GM12875 (cell line): ENCODE data around the gene OR4D1.

ENCODE experiments used
- H3K4me3 ChIP-seq: one replicate; pipeline ENCODE4 v1.5.1; 2011; ENCODE audit warnings: low read depth, low read length, control low read depth
- CTCF ChIP-seq: IDR thresholded peaks from 2 replicates; pipeline ENCODE4 v1.5.1; 2011; ENCODE audit warnings: low read depth, mild to moderate bottlenecking, control low read depth, inconsistent platforms, low read length, moderate library complexity, borderline replicate concordance; ENCODE audit not compliant: insufficient read depth

Gene OR4D1

GRCh38 chr17:58193641-58194255 is 45.6 kb downstream of the OR4D1 start:
- H3K4me3 ChIP-seq: no peak overlapping the region
- no peak for TF ChIP-seq CTCF

- H3K4me3 ChIP-seq: no peak overlapping the region
- TF ChIP-seq CTCF: no peak
Measured at GRCh38 chr17:58195518-58196123, 47.4 kb downstream of the OR4D1 start.

- H3K4me3 ChIP-seq: no peak overlapping the region
- no peak for TF ChIP-seq CTCF
Measured at GRCh38 chr17:58196610-58197009, 48.4 kb downstream of the OR4D1 start.

- TF ChIP-seq CTCF: peak; percentile 85
- no peak overlapping the region for H3K4me3 ChIP-seq
Measured at GRCh38 chr17:58200024-58200633, 51.9 kb downstream of the OR4D1 start.

GRCh38 chr17:58202859-58203258 is 54.7 kb downstream of the OR4D1 start:
- no peak for TF ChIP-seq CTCF
- no peak overlapping the region for H3K4me3 ChIP-seq

- no peak overlapping the region for H3K4me3 ChIP-seq
- no peak for TF ChIP-seq CTCF
Measured at GRCh38 chr17:58204796-58205195, 56.6 kb downstream of the OR4D1 start.

GRCh38 chr17:58205936-58206335 is 57.8 kb downstream of the OR4D1 start:
- TF ChIP-seq CTCF: no peak
- H3K4me3 ChIP-seq: no peak overlapping the region
